PFSK-1 (cell line): Measurements from ENCODE around the gene HOXA4.

ENCODE experiments used
- FOXP2 ChIP-seq: optimal IDR thresholded peaks from 2 replicates; pipeline ENCODE3; 2011; ENCODE audit warnings: borderline replicate concordance, control low read depth, inconsistent platforms; ENCODE audit not compliant: insufficient read depth; ENCODE audit errors: extremely low read length, extremely low read depth
- POLR2AphosphoS5 ChIP-seq: IDR thresholded peaks from 2 replicates; pipeline ENCODE4 v1.6.1; 2012; ENCODE audit warnings: low read depth, mild to moderate bottlenecking, control low read depth, low read length, moderate library complexity
- SIN3A ChIP-seq: IDR thresholded peaks from 2 replicates; pipeline ENCODE4 v1.6.1; 2012; ENCODE audit warnings: mild to moderate bottlenecking, low read length, moderate library complexity, borderline replicate concordance; ENCODE audit not compliant: insufficient read depth
- TAF1 ChIP-seq: IDR thresholded peaks from 2 replicates; pipeline ENCODE4 v1.6.1; 2012; ENCODE audit warnings: low read length, control low read depth, borderline replicate concordance; ENCODE audit not compliant: insufficient read depth
- TF ChIP-seq, protein P1 (sequence below), 2 experiments: IDR thresholded peaks; 2 replicates each; pipeline versions ENCODE4 v1.6.1 to v1.8.0; 2011 to 2012; ENCODE audit warnings: low read depth in 2 of 2, low read length in 2 of 2, control low read depth in 1 of 2, inconsistent platforms in 1 of 2, mild to moderate bottlenecking in 1 of 2, moderate library complexity in 1 of 2; ENCODE audit not compliant: insufficient read depth in 1 of 2

The HOXA4 gene

GRCh38 chr7:27143950-27144780, 13.6 kb upstream of the HOXA4 start:
- TF ChIP-seq TAF1 (no peak), FOXP2 (no peak), POLR2AphosphoS5 (no peak)

GRCh38 chr7:27143023-27143949, 12.7 kb upstream of the HOXA4 start, which contains the start of gene HOXA5:
Gene HOXA5, minus strand, starts transcription at chr7:27143681. Its CDS starts 74 bp downstream, at chr7:27143607.
- no peak for TF ChIP-seq POLR2AphosphoS5
- TF ChIP-seq, protein P1, sequence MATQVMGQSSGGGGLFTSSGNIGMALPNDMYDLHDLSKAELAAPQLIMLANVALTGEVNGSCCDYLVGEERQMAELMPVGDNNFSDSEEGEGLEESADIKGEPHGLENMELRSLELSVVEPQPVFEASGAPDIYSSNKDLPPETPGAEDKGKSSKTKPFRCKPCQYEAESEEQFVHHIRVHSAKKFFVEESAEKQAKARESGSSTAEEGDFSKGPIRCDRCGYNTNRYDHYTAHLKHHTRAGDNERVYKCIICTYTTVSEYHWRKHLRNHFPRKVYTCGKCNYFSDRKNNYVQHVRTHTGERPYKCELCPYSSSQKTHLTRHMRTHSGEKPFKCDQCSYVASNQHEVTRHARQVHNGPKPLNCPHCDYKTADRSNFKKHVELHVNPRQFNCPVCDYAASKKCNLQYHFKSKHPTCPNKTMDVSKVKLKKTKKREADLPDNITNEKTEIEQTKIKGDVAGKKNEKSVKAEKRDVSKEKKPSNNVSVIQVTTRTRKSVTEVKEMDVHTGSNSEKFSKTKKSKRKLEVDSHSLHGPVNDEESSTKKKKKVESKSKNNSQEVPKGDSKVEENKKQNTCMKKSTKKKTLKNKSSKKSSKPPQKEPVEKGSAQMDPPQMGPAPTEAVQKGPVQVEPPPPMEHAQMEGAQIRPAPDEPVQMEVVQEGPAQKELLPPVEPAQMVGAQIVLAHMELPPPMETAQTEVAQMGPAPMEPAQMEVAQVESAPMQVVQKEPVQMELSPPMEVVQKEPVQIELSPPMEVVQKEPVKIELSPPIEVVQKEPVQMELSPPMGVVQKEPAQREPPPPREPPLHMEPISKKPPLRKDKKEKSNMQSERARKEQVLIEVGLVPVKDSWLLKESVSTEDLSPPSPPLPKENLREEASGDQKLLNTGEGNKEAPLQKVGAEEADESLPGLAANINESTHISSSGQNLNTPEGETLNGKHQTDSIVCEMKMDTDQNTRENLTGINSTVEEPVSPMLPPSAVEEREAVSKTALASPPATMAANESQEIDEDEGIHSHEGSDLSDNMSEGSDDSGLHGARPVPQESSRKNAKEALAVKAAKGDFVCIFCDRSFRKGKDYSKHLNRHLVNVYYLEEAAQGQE (IDR thresholded peaks at IDR 0.05; ENCODE audit: insufficient read depth in 1 of 2, low read depth in 2 of 2, low read length in 2 of 2): no peak
- no peak for TF ChIP-seq FOXP2
- no peak for TF ChIP-seq SIN3A
- TF ChIP-seq TAF1: no peak

DNA sequence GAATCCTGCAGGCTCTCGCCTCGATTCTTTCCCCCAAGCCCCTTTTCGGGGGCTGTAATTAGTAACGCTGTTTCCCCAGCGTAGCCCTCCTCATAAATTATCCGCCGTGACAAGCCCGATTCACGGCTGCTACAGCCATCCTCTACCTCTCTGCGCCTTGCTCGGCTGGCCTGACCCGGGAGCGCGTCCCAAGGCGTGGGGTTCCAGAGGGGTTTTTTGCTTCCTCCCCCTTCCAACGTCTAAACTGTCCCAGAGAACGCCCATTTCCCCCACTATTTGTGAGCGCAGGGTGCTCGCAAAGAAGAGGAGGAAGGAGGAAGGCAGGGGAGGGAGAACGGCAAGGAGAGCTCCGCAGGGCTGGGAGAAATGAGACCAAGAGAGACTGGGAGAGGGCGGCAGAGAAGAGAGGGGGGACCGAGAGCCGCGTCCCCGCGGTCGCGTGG, 12.0 kb upstream of the HOXA4 start:
- no peak for TF ChIP-seq SIN3A
- no peak for TF ChIP-seq POLR2AphosphoS5
- TF ChIP-seq FOXP2: no peak

DNA sequence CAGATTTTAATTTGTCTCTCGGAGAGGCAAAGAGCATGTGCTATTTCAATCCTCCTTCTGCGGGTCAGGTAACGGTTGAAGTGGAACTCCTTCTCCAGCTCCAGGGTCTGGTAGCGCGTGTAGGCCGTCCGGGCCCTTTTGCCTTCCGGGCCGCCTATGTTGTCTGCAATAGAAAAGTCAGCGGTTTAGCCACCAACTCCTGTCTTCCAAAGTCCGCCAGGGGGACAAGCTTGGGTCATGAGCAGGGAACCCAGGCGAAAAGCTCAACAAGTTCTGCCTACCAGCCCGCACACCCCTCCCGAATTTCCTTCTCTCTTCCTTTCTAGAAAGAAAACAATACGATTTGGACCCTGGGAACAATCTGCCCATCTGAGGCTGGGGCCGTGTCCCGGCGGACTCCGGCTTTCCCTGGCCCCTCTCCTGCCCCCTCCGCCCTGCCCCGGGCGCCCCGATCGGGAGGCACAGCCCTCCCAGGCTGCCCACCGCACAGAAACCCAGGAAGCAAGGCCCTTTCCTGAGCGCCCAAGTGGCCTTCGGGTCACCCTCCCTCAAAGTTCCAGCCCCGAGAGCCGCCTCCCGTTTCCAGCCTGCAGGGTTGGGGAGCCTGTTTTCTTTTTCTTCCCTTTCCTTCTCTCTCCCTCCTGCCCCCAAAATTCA, 11.5 kb upstream of the HOXA4 start:
- TF ChIP-seq TAF1 (no peak), FOXP2 (no peak), POLR2AphosphoS5 (no peak), SIN3A (no peak)
- TF ChIP-seq, protein P1 (IDR thresholded peaks at IDR 0.05; ENCODE audit: insufficient read depth in 1 of 2, low read depth in 2 of 2, low read length in 2 of 2): no peak

- TF ChIP-seq TAF1: no peak
- no peak for TF ChIP-seq FOXP2
- TF ChIP-seq SIN3A: no peak
- no peak for TF ChIP-seq POLR2AphosphoS5
- TF ChIP-seq, protein P1 (IDR thresholded peaks at IDR 0.05; ENCODE audit: insufficient read depth in 1 of 2, low read depth in 2 of 2, low read length in 2 of 2): no peak
Measured at GRCh38 chr7:27141137-27141922, 10.8 kb upstream of the HOXA4 start.
